Sigmoid colon (tissue), 7 donors: ENCODE results near the gene TMEM63C. TPM values are rescaled to one million over a fixed set of nuclear protein-coding genes. Genes with fewer than 3 reads are reported as not detected.

Source experiments
- DNase-seq: peaks from one replicate; pipeline ENCODE4 v3.0.0-alpha.2; 2019
- H3K27ac ChIP-seq, 4 donors: fragments of 200-600 bp; sonication (generic); one replicate each; pipeline ENCODE4 v1.5.1; 2016 to 2019; ENCODE audit warnings: mild to moderate bottlenecking in 1 of 4
- H3K27me3 ChIP-seq, 3 donors: fragments of 200-600 bp; sonication (generic); one replicate each; pipeline ENCODE4 v1.5.1; 2019; ENCODE audit warnings: mild to moderate bottlenecking in 1 of 3
- H3K36me3 ChIP-seq, 4 donors: fragments of 200-600 bp; sonication (generic); one replicate each; pipeline ENCODE4 v1.5.1; 2016 to 2019
- H3K4me1 ChIP-seq, 4 donors: fragments of 200-600 bp; sonication (generic); one replicate each; pipeline ENCODE4 v1.5.1; 2017 to 2019
- H3K4me3 ChIP-seq, 4 donors: fragments of 200-600 bp; sonication (generic); one replicate each; pipeline ENCODE4 v1.5.1; 2017 to 2019; ENCODE audit warnings: mild to moderate bottlenecking in 2 of 4, moderate library complexity in 1 of 4
- H3K9me3 ChIP-seq, 4 donors: fragments of 200-600 bp in 3 of 4; sonication (generic) in 3 of 4; one replicate each; pipeline versions ENCODE4 v1.5.1 to v1.6.1; 2013 to 2019
- CTCF ChIP-seq, 4 experiments: fragments of 450-650 bp in 3 of 4; fragments of 200-600 bp in 1 of 4; IDR thresholded peaks; one replicate each; pipeline ENCODE4 v1.5.1; 2016 to 2019; ENCODE audit warnings: antibody characterized with exemption in 4 of 4, mild to moderate bottlenecking in 3 of 4, moderate library complexity in 2 of 4
- EP300 ChIP-seq, 4 donors: sonication (generic); formaldehyde crosslinking; IDR thresholded peaks; one replicate each; pipeline ENCODE4 v1.6.1; 2017; ENCODE audit warnings: antibody characterized with exemption in 4 of 4
- POLR2A ChIP-seq, 2 donors: fragments of 450-650 bp; IDR thresholded peaks; one replicate each; pipeline ENCODE4 v1.6.1; 2016; ENCODE audit warnings: antibody characterized with exemption in 2 of 2, mild to moderate bottlenecking in 2 of 2, moderate library complexity in 2 of 2
- POLR2AphosphoS5 ChIP-seq, 4 donors: sonication (generic); formaldehyde crosslinking; IDR thresholded peaks; one replicate each; pipeline ENCODE4 v1.6.1; 2017; ENCODE audit warnings: antibody characterized with exemption in 4 of 4
- WGBS, 2 donors: extraction: QIAGEN DNeasy Blood & Tissue Kit; methylation state at CpG; one replicate each; pipeline ENCODE4 v1.1.7; 2013; 5-methylcytosine and 5-hydroxymethylcytosine counted together
- intact Hi-C: fragments of 100-400 bp; cut with DNase I; formaldehyde crosslinking; loops from one replicate; pipeline ENCODE4 v1.15.1; 2023
- polyA plus RNA-seq, 3 donors: library from polyadenylated mRNA; stranded (reverse); fragments of 200-250 nt; gene quantifications; one replicate each; pipeline ENCODE4 v1.2.3, GENCODE V29; 2013
- total RNA-seq, 4 donors: library from RNA; depleted of rRNA; stranded (reverse); fragments of >200 nt; gene quantifications; one replicate each; pipeline ENCODE4 v1.1.0, GENCODE V29; 2016
- donor health status: healthy with polysubstance abuse.
- donor health status: Bipolar disorder and iron deficiency.
- donor health status: healthy.

The TMEM63C gene, protein sequence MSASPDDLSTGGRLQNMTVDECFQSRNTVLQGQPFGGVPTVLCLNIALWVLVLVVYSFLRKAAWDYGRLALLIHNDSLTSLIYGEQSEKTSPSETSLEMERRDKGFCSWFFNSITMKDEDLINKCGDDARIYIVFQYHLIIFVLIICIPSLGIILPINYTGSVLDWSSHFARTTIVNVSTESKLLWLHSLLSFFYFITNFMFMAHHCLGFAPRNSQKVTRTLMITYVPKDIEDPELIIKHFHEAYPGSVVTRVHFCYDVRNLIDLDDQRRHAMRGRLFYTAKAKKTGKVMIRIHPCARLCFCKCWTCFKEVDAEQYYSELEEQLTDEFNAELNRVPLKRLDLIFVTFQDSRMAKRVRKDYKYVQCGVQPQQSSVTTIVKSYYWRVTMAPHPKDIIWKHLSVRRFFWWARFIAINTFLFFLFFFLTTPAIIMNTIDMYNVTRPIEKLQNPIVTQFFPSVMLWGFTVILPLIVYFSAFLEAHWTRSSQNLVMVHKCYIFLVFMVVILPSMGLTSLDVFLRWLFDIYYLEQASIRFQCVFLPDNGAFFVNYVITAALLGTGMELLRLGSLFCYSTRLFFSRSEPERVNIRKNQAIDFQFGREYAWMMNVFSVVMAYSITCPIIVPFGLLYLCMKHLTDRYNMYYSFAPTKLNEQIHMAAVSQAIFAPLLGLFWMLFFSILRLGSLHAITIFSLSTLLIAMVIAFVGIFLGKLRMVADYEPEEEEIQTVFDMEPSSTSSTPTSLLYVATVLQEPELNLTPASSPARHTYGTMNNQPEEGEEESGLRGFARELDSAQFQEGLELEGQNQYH
- total RNA-seq (1 to 10 TPM in 3 of 4 donors, under 1 TPM in 1; 0.28 to 2.1 (median 1.2) TPM), polyA plus RNA-seq (1 to 10 TPM; 1.8 to 6.5 (median 5.5) TPM)

DNA sequence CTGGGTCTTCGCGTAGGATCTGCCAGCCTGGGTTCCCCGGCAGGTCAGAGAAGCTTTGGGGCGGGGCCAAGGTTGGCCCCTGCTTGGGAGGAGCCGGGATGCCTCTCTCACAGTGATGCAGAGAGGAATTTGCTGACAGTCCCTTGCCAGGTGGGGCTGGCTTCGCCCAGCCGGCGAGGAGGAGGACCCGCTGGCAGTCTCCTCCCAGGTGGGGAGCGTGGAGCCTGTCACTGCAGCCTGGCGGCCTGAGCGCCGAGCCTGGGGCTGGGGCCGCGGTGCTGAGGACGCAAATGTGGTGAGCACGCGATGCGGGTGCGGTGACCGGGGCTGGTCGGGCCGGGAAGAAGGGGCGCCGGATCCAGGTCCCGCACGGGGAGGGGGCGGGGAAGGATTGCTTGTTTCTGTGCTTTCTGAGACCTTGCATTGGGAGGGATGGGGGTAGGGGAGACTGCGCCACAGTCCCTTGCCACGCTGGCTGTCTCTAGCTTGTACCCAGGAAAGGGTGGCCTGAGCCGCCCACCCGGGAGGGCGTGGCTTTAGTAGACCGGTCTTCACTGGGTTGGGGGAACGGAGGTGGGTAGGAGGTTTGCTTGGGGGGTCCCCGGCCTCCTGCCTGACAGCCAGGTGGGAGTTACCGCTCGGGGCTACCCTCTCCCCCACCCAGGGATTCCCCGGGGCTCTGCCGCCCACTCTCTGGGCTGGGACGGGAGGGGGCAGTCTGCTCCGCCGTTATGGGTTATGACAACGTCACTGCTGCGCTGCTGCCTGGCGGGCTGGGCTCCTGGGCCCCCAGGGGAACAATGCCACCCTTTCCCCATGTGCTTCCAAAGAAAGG lies at the start of gene TMEM63C:
Gene TMEM63C (plus strand): TSS at position 196 of the 835 bp plus-strand sequence. CDS start 37,016 bp downstream, outside the sequence.
- intact Hi-C loops = no loop called here
- peak within 1 kb of the TSS in 3 of 4 donors; percentile 12 to 35 (median 21) for H3K4me3 ChIP-seq
- WGBS, 2 donors = 1% methylated on average over 46 of the region's 46 CpGs
- no peaks in the 10 kb centered on the region for H3K9me3 ChIP-seq
- no peak within 1 kb of the TSS for H3K27ac ChIP-seq
- H3K4me1 ChIP-seq = peaks cover 0 to 12% (median 10%) of the 10 kb centered on the region in 4 donors
- H3K27me3 ChIP-seq = peaks cover 5 to 63% (median 28%) of the 10 kb centered on the region in 3 donors
- no peak for TF ChIP-seq POLR2A (IDR thresholded peaks at IDR 0.05)
- TF ChIP-seq EP300 (IDR thresholded peaks at IDR 0.05) = no peak
- DNase-seq = no peak
- H3K36me3 ChIP-seq = no peaks in the 10 kb centered on the region

DNA sequence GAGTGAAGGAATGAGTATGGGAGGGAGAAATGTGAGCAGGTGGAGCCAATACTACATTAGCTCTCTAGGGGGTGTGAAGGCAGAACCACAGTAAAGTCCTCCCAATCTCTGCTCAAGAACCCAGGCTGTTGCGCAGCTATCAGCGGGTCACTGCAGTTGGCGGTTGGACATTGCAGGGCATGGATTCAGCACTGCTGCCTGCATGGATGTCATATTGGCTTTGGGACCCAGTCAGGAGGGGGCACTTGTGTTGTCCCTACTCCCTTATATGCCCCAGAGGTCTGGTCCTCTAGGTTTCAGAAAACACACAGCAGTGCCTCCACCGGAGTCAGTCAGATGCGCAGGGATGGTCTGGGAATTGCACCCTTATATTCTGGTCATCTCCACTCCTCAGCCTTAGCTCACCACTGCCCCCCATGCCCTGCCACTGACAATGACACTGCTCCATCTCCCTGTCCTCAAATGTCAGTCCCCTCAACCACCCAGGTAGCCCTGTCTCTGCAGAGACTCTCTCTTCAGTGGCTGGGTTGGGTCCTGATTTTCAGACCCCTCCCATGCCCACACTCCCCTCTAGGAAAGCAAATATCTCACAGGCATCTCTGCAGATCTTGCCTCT lies 49.6 kb upstream of the TMEM63C start:
- DNase-seq = no peak
- Histone ChIP-seq H3K9me3 (no peaks in the 10 kb centered on the region), H3K27ac (no peak overlapping the region), H3K4me1 (no peaks in the 10 kb centered on the region), H3K27me3 (peaks cover 0 to 55% (median 17%) of the 10 kb centered on the region in 3 donors), H3K36me3 (no peaks in the 10 kb centered on the region), H3K4me3 (no peak overlapping the region)
- no peak for TF ChIP-seq EP300 (IDR thresholded peaks at IDR 0.05)
- TF ChIP-seq POLR2A (IDR thresholded peaks at IDR 0.05) = no peak
- intact Hi-C loops = no loop called here
- WGBS, 2 donors = 88 to 94% methylated on average over 5 of the region's 5 CpGs

DNA sequence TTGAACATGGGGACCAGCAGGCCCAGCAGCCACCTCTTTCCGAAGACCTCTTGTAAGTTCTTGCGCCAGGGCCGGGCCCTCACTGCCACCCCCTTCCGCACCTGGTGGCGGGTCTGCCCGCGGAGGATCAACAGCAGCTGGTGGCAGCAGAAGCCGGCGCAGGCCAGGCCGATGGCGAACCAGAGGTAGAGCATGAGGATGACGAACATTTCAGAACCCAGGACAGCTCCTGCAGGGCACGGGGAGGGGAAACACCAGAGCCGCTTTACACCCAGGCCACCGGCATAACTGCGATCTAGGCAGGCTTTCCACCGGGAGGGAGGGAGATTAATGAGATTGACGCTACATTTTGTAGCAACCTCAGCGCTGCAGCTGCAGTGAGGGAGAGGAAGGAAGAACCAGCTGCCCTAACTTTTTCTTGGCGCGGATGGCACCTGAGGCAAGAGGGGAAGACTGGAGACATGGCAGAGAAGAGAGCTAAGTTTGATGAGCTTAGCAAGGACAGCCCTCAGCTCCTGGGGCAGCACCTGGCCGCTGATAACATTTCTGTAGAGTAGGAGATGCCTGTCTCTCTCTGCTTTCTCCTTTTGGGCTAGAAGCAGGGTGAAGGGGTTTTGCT lies 47.8 kb upstream of the TMEM63C start:
- 8 to 9% methylated on average over 22 of the region's 22 CpGs for WGBS, 2 donors
- intact Hi-C loops = no loop called here
- Histone ChIP-seq H3K27me3 (peaks cover 8 to 66% (median 36%) of the 10 kb centered on the region in 3 donors), H3K27ac (no peak overlapping the region), H3K9me3 (no peaks in the 10 kb centered on the region), H3K4me3 (no peak overlapping the region), H3K4me1 (no peaks in the 10 kb centered on the region), H3K36me3 (no peaks in the 10 kb centered on the region)
- TF ChIP-seq POLR2AphosphoS5 (IDR thresholded peaks at IDR 0.05) (no peak), CTCF (IDR thresholded peaks at IDR 0.05) (no peak), EP300 (IDR thresholded peaks at IDR 0.05) (no peak), POLR2A (IDR thresholded peaks at IDR 0.05) (no peak)
- no peak for DNase-seq

GRCh38 chr14:77139022-77139421 lies 42.6 kb upstream of the TMEM63C start:
- TF ChIP-seq POLR2A (IDR thresholded peaks at IDR 0.05) = no peak
- Histone ChIP-seq H3K27ac (no peak overlapping the region), H3K36me3 (no peaks in the 10 kb centered on the region), H3K9me3 (no peaks in the 10 kb centered on the region), H3K4me1 (peaks cover 0 to 27% (median 26%) of the 10 kb centered on the region in 4 donors), H3K27me3 (peaks cover 44 to 100% (median 80%) of the 10 kb centered on the region in 3 donors), H3K4me3 (no peak overlapping the region)
- peak; percentile 26 for DNase-seq
- WGBS, 2 donors = 80 to 84% methylated on average over 15 of the region's 15 CpGs
- intact Hi-C loops = no loop called here

GRCh38 chr14:77139540-77140358 lies 41.8 kb upstream of the TMEM63C start:
- peaks cover 44 to 99% (median 79%) of the 10 kb centered on the region in 3 donors for H3K27me3 ChIP-seq
- intact Hi-C loops = no loop called here
- 2% methylated on average over 52 of the region's 52 CpGs for WGBS, 2 donors
- H3K36me3 ChIP-seq = no peaks in the 10 kb centered on the region
- no peak overlapping the region for H3K4me3 ChIP-seq
- no peak overlapping the region for H3K27ac ChIP-seq
- no peak for TF ChIP-seq POLR2AphosphoS5 (IDR thresholded peaks at IDR 0.05)
- TF ChIP-seq CTCF (IDR thresholded peaks at IDR 0.05) = peak in 2 of 4 experiments; percentile 9 to 26
- DNase-seq = no peak
- peaks cover 0 to 27% (median 26%) of the 10 kb centered on the region in 4 donors for H3K4me1 ChIP-seq
- H3K9me3 ChIP-seq = no peaks in the 10 kb centered on the region
